Activated CD8-positive, alpha-beta T cell treated with anti-CD3 and anti-CD28 coated beads for 36 hours (primary cell): ENCODE results near the gene TMCO4. TPM values are rescaled to one million over a fixed set of nuclear protein-coding genes. Genes with fewer than 3 reads are reported as not detected.

Source experiments
- ATAC-seq: fragments of 200-7000 bp; cut with Tn5 transposase; one replicate; pipeline ENCODE4 v1.10.0; 2021; ENCODE audit warnings: mild to moderate bottlenecking, moderate library complexity
- CTCF ChIA-PET: fragments of 350-600 bp; sonication (Branson Sonifier 250); formaldehyde crosslinking; loops from one replicate; lab custom pipeline; 2021; ENCODE audit warnings: antibody characterized with exemption; lab: Charles Lee
- POLR2A ChIA-PET: fragments of 350-600 bp; sonication (Branson Sonifier 250); formaldehyde crosslinking; loops from one replicate; lab custom pipeline; 2021; ENCODE audit warnings: antibody characterized with exemption; lab: Charles Lee
- DNase-seq: peaks from one replicate; pipeline ENCODE4 v3.0.0-alpha.2; 2020
- H3K27ac Mint-ChIP-seq: one replicate; pipeline ENCODE4 v1.8.0; 2021; ENCODE audit warnings: mild to moderate bottlenecking, mixed read lengths
- H3K27me3 Mint-ChIP-seq: one replicate; pipeline ENCODE4 v1.8.0; 2021; ENCODE audit warnings: mixed read lengths
- H3K36me3 Mint-ChIP-seq: one replicate; pipeline ENCODE4 v1.8.0; 2021; ENCODE audit warnings: low read depth, mixed read lengths
- H3K4me1 Mint-ChIP-seq: one replicate; pipeline ENCODE4 v1.8.0; 2021; ENCODE audit warnings: low read depth, mixed read lengths
- H3K4me3 Mint-ChIP-seq: one replicate; pipeline ENCODE4 v1.8.0; 2021; ENCODE audit warnings: mild to moderate bottlenecking, moderate library complexity, mixed read lengths
- H3K9me3 Mint-ChIP-seq: one replicate; pipeline ENCODE4 v1.8.0; 2021; ENCODE audit warnings: mixed read lengths
- intact Hi-C: fragments of 100-400 bp; cut with micrococcal nuclease; formaldehyde crosslinking; loops from one replicate; pipeline ENCODE4 v1.10.0; 2022
- total RNA-seq, 2 experiments: library from RNA; stranded (reverse); gene quantifications; one replicate each; pipeline ENCODE4 v1.2.3, GENCODE V29; 2021
- TF ChIP-seq, protein P1 (sequence below): fragments of 200-600 bp; IDR thresholded peaks from one replicate; pipeline ENCODE4 v1.8.0; 2022; ENCODE audit warnings: antibody characterized with exemption, mild to moderate bottlenecking

TMCO4 gene
- total RNA-seq, 2 experiments from 2014 or later = 10.8 to 13.2 TPM

GRCh38 chr1:19675797-19676196, 123.9 kb downstream of the TMCO4 start:
- TF ChIP-seq, protein P1, sequence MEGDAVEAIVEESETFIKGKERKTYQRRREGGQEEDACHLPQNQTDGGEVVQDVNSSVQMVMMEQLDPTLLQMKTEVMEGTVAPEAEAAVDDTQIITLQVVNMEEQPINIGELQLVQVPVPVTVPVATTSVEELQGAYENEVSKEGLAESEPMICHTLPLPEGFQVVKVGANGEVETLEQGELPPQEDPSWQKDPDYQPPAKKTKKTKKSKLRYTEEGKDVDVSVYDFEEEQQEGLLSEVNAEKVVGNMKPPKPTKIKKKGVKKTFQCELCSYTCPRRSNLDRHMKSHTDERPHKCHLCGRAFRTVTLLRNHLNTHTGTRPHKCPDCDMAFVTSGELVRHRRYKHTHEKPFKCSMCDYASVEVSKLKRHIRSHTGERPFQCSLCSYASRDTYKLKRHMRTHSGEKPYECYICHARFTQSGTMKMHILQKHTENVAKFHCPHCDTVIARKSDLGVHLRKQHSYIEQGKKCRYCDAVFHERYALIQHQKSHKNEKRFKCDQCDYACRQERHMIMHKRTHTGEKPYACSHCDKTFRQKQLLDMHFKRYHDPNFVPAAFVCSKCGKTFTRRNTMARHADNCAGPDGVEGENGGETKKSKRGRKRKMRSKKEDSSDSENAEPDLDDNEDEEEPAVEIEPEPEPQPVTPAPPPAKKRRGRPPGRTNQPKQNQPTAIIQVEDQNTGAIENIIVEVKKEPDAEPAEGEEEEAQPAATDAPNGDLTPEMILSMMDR = no peak
- no peaks in the 10 kb centered on the region for H3K9me3 Mint-ChIP-seq
- H3K27me3 Mint-ChIP-seq = peaks cover 4% of the 10 kb centered on the region
- ChIA-PET POLR2A (no interaction called here), CTCF (interaction anchor here (0.9 to 2.4 kb wide), 2 partner anchors 13 to 28 kb away, joined by 3 to 10 read pairs; no protein-coding TSS in a partner anchor)
- DNase-seq (no peak), ATAC-seq (no peak)
- intact Hi-C loops = no loop called here
- no peak overlapping the region for H3K27ac Mint-ChIP-seq
- H3K4me3 Mint-ChIP-seq = no peak overlapping the region
- H3K36me3 Mint-ChIP-seq = no peaks in the 10 kb centered on the region
- no peaks in the 10 kb centered on the region for H3K4me1 Mint-ChIP-seq

GRCh38 chr1:19672237-19672636, 127.5 kb downstream of the TMCO4 start:
- no peaks in the 10 kb centered on the region for H3K9me3 Mint-ChIP-seq
- DNase-seq = no peak
- no peak overlapping the region for H3K27ac Mint-ChIP-seq
- H3K4me3 Mint-ChIP-seq = no peak overlapping the region
- TF ChIP-seq, protein P1 = no peak
- H3K4me1 Mint-ChIP-seq = no peaks in the 10 kb centered on the region
- ChIA-PET CTCF (interaction anchor here (1.2 to 5.5 kb wide), 3 partner anchors 11 to 89 kb away, joined by 4 to 42 read pairs (median 4); no protein-coding TSS in a partner anchor), POLR2A (interaction anchor here (1.3 kb wide), 1 partner anchor 10 kb away, joined by 3 read pairs; no protein-coding TSS in a partner anchor)
- H3K36me3 Mint-ChIP-seq = no peaks in the 10 kb centered on the region
- H3K27me3 Mint-ChIP-seq = peaks cover 4% of the 10 kb centered on the region
- ATAC-seq = no peak
- intact Hi-C loops = no loop called here

DNA sequence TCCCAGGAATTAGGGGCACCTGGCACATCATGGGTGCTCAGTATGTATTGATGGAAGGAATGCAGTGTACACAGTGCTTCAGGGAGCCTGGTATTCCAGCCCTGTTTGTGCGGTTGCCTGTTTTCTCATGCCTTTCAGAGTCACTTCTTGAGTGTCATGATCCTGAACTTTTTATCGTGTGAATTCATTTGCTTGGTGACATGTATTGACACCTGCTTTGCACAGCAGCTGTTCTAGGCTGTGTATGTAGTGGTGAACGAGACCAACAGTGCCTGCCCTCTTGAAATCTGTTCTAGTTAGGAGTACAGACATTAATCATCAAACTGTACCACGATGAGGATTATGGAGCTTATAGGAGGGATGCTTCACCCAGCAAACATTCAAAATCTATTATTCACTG, 128.9 kb downstream of the TMCO4 start:
- H3K27ac Mint-ChIP-seq = no peak overlapping the region
- no peak for ATAC-seq
- H3K36me3 Mint-ChIP-seq = no peaks in the 10 kb centered on the region
- H3K27me3 Mint-ChIP-seq = peaks cover 16% of the 10 kb centered on the region
- ChIA-PET POLR2A (no interaction called here), CTCF (interaction anchor here (1.5 to 5.5 kb wide), 2 partner anchors 10 to 34 kb away, joined by 8 to 42 read pairs; no protein-coding TSS in a partner anchor)
- DNase-seq = no peak
- H3K4me3 Mint-ChIP-seq = no peak overlapping the region
- no peaks in the 10 kb centered on the region for H3K9me3 Mint-ChIP-seq
- TF ChIP-seq, protein P1 = no peak
- intact Hi-C loops = no loop called here
- H3K4me1 Mint-ChIP-seq = peaks cover 4% of the 10 kb centered on the region

GRCh38 chr1:19668888-19669287, 130.8 kb downstream of the TMCO4 start:
- Mint-ChIP-seq H3K4me1 (peaks cover 11% of the 10 kb centered on the region), H3K36me3 (no peaks in the 10 kb centered on the region), H3K27ac (no peak overlapping the region), H3K27me3 (peaks cover 18% of the 10 kb centered on the region), H3K9me3 (no peaks in the 10 kb centered on the region), H3K4me3 (no peak overlapping the region)
- POLR2A ChIA-PET = interaction anchor here (1.4 to 2.7 kb wide), 2 partner anchors 9 to 13 kb away, joined by 5 to 8 read pairs; no protein-coding TSS in a partner anchor
- TF ChIP-seq, protein P1 = no peak
- no peak for ATAC-seq
- CTCF ChIA-PET = interaction anchor here (1.5 to 5.5 kb wide), 3 partner anchors 8 to 36 kb away, joined by 5 to 42 read pairs (median 8); no protein-coding TSS in a partner anchor
- DNase-seq = no peak
- intact Hi-C loops = no loop called here
